HG03521 (cell line): ENCODE results near the gene PCSK9.

ENCODE experiments used
- ATAC-seq: cut with Tn5 transposase; IDR thresholded peaks from one replicate; pipeline ENCODE4 v1.9.1; 2021; ENCODE audit warnings: mild to moderate bottlenecking, moderate library complexity; ENCODE audit not compliant: unreplicated experiment

PCSK9 gene

DNA sequence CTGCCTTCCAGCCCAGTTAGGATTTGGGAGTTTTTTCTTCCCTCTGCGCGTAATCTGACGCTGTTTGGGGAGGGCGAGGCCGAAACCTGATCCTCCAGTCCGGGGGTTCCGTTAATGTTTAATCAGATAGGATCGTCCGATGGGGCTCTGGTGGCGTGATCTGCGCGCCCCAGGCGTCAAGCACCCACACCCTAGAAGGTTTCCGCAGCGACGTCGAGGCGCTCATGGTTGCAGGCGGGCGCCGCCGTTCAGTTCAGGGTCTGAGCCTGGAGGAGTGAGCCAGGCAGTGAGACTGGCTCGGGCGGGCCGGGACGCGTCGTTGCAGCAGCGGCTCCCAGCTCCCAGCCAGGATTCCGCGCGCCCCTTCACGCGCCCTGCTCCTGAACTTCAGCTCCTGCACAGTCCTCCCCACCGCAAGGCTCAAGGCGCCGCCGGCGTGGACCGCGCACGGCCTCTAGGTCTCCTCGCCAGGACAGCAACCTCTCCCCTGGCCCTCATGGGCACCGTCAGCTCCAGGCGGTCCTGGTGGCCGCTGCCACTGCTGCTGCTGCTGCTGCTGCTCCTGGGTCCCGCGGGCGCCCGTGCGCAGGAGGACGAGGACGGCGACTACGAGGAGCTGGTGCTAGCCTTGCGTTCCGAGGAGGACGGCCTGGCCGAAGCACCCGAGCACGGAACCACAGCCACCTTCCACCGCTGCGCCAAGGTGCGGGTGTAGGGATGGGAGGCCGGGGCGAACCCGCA lies at the start of gene PCSK9:
PCSK9 (plus strand) TSS at position 207 of the 741 bp plus-strand sequence; CDS start at position 497, 290 bp downstream.
- no peak for ATAC-seq

DNA sequence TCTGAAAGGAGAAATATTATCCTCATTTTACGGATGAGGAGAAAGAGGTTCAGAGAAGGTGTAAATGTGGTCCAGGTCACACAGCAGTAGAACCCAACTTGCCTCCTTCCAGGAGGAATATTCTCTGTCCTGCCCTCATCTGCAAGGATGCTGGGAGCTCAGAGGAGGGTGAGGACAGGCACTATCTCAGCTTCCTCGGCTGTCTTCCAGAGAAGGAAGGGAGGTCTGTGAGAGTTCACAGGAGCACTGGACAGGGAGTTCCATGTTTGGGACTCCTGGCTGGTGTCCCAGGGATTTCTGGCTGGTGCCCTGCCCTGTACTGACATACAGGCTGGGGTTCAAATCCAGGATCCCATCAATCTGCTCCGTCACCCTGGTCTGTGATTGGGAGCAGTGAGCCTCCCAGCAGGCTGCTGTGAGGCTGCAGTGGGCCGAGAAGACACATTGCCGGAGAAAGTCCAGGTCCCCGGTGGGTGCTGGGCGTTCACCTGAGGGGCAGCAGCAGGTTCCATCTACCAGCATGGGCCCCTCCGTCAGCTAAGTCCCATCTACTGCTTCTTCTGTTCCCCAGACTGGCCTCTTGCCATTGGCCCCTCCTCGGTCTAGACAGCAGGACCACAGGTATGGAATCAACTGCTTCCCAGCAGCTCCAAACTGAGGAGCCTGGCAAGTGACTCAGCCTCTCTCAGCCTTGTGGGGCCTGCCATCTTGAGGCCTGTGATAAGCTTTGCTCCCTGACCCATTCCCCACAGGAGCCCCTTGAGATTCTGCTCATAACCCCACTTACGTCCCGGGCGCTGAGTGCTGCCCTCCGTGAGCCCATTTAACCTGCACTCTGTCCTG lies 49.2 kb upstream of the PCSK9 start:
- ATAC-seq = no peak

DNA sequence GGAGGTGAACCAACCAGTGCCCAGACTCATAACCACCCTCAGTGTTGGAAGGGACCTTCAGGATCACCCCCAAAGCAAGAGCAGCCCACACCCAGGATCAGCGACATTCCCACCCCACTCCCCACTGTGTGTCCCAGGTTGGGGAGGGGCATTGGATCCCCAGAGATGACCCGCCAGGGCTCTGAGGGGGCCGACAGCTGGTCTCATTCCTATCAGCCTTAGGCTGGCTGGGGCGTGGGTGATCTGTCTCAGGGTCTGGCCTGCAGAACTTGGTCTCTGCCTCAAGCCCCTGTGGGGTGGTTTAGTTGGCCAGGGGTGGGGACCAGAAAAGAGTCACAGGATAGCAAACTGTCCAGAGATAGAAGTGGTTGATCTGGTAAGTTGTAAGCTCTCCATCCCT lies 48.4 kb upstream of the PCSK9 start:
- no peak for ATAC-seq

DNA sequence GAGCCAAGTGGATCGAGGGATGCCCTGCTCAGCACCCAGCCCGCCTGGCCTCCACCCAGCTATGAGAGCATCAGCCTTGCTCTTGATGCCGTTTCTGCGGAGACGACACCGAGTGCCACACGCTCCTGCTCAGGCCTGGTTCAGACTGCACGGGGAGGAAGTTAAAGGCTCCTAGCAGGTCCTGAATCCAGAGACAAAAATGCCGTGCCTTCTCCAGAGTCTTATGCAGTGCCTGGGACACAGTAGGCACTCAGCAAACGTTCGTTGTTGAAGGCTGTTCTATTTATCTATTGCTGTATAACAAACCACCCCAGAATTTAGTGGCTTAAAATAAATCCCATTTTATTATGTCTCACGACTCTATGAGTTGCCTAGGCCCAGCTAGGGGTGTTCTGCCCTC lies 47.4 kb upstream of the PCSK9 start:
- ATAC-seq = no peak

DNA sequence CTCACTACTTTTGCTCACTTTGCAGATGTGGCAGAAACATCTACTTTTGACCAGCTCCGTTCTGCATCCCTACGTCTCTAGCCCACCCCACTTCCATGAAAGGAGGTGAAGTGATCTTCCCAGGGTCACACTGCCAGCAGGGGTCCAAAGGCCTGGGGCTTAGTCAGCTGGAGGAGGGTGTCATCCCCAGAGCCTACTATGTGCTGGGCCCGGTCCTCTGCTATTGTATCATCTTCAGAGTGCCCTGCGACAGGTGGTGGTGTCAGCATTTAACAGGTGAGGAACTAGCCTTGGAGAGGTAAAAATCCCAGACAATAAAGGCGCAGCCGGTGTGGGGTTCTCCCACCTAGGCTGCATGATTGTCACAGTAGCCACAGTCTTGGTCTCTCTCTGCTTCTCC lies 46.2 kb upstream of the PCSK9 start:
- ATAC-seq = no peak

DNA sequence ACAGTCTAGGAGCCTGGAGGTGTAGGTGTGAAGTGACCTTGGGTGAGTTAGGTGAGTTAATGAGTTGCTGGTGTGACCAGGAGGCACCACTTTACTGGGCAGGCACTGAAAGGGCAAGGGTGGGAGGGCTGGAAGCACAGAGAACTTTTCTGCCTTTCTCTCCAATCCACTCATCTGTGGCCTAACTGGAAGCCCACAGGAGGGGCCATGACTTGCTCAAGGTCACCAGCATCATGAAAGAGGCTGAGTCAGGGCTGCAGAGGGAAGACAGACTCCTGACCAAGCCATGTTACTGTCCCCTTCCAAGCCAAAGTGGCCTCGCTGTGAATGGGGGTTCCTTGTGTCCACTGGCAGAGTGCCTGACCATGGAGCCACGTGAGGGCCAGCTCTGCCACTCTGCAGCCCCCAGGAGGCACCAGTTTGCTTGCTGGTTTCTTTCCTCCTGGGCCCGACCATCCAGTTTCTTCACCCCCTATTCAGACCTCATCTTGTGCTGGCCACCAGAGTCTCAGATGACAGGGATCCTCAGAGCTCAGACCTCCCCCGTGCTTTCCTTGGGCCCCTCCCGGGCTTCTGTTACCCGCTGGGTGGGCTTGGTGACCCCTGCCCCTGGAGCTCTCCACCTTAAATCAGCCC lies 44.9 kb upstream of the PCSK9 start:
- no peak for ATAC-seq

DNA sequence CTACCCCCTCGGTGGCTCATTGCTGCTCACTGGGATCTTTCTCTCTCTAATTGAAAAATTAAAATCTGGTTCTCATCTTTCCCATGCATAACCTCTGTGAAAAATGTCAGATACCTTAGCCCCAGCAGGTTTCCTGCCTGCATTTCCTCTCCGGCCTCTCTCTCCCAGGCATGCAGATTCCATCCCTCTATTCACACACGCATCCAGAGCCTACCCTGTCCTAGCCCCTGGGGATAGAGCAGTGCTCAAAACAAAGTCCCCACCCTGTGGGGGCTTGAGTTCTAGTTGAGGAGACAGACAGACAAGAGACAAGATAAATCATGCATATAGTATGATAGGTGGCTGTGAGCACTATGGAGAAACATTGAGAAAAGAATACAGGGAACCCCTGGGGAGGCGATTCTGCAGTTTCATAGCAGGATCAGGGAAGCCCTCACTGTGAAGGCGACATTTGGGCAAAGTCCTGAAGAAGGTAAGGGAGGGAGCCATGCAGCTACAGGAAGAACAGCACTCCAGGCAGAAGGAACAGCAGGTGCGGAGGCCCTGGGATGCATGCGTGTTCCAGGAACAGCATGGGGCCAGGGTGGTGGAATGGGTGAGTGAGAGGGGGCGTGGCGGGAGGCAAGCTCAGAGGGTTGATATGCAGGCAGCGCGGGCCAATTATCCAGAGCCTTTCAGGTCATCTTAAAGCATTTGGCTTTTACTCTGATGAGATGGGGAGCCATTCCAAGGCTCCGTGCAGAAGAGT lies 44.2 kb upstream of the PCSK9 start:
- ATAC-seq = no peak

DNA sequence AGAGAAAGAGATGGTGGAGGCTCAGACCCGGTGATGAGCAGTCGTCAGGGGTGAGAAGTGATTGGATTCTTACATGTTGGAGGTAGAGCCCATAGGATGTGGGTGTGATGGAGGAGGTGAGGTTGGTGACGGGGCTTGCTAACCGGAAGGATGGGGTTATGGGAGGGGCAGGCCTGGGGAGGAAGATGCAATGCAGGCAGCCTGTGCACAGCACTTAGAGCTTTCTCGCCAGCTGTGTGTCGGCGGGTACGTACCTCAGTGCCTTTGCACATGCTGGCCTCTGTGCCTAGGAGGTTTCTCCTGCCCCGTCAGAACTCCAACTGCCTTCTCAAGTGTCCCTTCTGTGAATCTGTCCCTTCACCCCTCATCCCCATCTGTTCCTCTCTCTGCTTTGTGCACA lies 43.5 kb upstream of the PCSK9 start:
- no peak for ATAC-seq

DNA sequence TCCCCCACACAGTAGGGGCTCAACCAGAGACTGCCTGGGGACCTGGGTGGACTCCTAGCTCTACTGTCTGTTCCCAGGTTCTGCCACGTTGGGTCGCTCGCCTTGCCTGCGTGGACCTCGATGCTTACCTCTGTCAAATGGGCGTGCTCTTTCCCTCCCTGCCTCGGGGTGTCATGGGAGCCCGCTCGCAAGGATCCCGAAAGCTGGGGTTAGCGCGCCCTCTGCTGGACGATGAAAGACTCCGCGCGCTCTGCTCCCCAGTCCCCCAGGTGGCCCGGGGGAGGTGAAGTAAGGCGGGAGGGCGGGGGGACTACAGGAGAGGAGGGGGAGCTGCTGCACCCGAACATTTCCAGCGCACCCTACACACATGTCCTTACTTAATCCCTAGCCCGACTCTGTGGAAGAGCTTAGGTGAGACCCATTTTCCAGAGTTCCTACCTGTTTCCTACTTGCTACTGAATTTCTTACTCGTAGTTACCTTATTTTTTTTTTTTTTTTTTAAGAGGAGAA lies 42.9 kb upstream of the PCSK9 start:
- peak; percentile 65 for ATAC-seq

DNA sequence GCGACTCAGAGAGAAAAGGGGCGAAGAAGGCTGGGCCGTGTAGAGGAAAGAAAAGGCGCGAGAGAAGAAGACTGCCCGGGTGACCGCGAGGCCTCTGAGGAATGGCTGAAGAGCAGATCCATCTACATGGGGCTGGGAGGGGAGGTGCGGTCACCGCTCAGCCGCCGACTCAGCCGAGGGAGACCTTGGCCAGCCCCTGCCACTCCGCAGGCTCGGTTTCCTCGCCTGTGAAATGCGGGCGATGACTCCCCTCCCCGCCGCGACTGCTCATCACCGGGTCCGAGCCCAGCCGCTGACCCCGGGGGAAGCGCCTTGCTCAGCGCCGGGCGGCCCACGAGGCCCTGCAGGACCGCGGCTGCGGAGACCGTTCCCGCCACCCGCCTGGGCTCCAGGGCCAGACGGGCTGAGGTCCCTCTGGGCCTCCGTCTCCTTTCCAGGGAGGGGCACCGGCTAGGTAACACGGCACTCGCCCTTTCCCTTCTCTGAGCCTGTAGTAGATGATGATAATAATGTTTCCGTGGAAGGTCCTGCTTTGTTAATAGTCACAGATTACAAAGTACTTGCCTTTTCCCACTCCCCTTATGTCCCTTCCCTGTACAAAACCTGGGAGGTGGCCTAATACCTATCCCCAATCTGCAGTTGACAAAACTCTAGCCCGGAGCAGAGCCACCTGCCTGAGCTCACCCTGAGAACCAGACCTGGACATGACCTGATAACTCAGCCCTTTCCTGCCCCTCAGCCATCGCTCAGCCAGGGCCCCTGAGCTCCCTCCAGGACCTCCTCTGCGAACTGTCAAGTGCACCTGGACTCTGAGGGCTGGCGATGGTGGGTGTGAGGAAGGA lies 42.3 kb upstream of the PCSK9 start:
- no peak for ATAC-seq

DNA sequence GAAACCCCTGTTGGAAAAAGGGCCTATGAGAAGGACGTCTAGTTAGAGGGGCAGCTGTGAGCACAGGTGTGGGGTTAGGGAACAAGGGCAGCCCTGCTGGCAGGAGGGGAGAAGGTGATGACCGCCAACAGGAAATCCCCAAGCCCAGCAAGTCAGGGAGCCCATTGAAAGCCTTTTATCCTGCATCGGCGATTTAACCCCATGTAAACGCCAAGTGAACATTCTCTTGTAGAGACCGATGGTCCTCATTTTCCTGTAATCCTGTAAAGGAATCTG lies 41.7 kb upstream of the PCSK9 start:
- no peak for ATAC-seq

DNA sequence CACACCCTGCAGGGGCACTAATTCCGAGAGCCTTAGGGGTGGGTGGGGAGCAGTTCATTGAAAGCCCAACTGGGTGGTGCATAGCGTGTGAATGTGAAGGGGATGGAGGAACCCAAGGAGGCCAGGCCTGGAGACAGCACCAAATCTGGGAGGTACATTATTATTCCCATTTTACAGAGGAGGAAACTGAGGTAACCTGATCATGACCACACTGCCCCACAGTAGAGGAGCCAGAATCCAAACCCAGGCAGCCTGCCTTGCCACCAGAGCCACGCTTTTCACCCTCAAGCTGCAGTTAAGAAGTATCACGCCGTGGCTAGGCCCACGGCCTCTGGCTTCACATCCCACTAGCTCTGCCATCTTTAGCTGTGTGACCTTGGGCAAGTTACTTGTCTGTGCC lies 41.2 kb upstream of the PCSK9 start:
- ATAC-seq = no peak

DNA sequence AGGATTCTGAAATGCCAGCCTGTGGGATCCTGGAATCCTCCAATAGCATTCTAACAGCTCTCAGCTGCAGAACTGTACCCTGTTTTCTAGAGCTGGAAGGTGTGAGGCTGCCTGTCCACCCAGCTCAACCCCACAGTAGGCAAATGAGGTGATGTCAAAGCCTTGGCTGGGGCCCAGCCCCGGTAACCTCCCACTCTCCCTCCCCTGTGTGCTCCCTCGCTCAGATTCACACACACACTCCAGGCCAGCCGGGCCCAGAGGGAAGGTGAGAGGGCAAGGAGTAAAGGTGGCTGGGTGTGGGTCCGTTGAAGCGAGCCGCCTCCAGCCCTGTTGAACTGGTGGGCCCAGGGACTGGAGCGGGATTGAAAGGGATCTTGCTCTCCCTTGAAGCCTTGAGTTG lies 40.7 kb upstream of the PCSK9 start, which contains the start of gene BSND:
BSND (plus strand) TSS at position 257 of the 400 bp plus-strand sequence. CDS start 254 bp downstream, outside the sequence.
- no peak for ATAC-seq

DNA sequence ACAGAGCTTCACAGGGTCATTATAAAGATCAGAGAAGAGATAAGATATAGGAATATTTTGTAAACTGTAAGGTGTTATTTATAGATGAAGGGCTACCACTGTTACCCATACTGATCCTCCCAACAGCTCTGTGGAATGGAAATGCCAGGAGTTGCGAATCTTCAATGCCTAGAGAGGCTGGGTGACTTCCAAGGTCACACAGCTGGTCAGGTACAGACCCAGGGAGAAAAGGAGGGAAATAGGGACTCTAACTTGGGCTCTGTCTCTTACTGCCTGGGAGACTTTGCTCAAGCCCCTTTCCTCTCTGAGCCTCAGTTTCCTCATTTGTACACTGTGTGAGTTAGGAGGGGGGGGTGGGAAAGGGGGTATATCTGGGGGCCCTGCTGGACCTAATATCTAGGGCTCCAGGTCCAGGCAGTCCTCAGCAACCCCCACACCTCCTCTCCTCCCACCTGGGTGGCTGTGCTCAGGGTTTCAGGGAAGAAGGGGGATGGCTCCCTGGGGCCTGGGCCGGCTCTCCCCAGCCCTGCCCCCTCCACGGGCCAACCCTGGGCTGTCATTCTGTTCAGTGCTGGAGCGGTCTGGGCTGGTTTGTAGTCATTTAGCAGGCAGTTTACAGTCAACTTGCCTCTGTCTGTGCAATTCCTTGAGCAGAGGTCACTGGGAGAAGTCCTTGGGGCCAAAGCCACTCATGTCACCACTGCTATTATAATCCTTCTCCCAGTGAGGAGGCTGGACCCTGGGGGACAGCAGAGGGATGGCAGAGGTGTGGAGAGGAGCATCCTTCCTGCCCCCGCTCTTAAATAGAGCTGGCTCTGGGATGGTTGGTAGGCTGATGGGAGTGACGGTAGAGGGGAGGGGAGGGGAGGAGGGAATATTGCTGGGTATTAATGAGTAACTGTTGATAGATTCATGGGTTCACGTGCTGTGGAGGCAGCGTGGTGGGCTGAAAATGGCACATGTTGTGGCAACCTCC lies 39.0 kb upstream of the PCSK9 start:
- no peak for ATAC-seq

DNA sequence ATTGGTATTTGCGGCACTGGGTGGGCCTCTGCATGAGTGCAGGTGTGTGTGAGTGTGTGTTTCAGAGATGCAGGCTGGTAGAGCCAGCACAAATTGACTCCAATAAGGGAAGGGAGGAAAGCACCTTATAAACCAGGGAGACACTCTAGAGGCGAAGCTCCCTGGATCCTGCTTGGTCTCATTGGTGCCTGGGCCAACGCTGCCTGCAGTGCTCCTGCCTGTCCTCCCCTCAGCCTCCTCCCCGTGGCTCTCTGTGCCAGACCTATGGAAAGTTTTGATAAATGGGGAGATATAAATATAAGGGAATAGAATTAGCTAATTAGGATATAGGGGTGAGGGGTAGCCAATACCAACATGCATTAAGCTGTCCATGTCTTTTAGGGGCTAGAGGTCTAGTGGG lies 38.0 kb upstream of the PCSK9 start:
- no peak for ATAC-seq

DNA sequence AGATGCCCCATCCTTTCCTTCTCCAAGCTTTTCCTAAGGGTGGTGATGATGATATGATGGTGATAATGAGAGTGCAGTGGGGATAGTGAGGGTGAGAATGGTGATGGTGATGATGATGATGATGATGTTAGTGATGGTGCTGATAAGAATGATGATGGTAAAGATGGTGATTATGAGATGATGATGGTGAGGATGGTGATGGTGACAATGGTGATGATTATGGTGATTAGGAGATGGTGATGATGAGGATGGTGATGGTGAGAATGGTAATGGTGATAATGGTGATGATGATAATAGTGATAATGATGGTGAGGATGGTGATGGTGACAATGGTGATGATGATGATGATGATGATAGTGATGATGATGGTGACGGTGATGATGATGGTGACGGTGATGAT lies 36.7 kb upstream of the PCSK9 start:
- ATAC-seq = no peak

DNA sequence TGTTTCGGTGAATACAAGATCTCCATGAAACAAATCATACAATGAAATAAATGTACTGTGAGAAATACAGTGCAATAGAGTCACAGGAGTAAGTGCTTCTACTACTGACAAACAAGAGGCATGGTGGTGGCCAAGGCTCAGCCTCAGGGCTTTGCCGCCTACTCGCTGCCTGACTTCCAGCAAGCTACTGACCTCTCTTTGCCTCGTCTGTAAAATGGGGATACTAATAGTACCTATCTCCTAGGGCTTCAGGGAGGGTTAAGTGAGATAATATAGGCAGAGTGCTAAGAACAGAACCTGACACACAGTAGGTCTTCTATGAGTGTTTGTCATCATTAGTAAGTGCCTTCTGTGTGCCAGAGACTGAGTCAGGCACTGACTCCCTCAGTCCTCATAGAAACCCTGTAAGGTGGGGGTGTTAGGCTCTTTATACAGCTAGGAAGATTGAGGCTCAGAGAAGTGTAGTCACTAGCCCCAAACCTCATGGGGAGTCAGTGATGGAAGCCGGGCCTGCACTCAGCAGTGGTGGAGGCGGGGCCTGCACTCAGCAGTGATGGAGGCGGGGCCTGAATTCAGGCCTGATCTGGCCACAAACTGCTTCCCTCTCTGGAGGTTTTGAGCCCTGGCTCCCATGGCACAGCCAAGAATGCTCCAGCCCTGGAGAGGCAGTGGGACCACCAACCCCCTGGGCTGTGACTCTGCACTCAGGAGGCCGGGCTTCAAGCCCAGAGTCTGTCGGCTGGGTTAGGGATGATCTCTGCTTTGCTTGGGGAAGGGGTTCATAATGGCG lies 33.8 kb upstream of the PCSK9 start:
- no peak for ATAC-seq

DNA sequence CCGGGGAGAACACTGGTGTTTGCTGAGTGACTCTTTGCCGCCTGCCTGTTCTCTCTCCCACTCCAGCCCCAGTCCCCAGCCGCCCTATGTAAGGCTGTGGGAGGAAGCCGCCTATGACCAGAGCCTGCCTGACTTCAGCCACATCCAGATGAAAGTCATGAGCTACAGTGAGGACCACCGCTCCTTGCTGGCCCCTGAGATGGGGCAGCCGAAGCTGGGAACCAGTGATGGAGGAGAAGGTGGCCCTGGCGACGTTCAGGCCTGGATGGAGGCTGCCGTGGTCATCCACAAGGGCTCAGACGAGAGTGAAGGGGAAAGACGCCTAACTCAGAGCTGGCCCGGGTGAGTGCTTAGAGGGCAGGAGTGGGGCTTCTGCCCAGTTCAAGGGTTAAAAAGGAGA lies 32.4 kb upstream of the PCSK9 start:
- ATAC-seq = no peak
